Stimulated activated CD4-positive, alpha-beta T cell treated with anti-CD3 and anti-CD28 coated beads, Interleukin-1b, Interleukin-23, amount 100 ng/mL, for 1 hour (primary cell): ENCODE results near the gene LMNA.
"Not testable (repeated sequence)": the region's sequence is repeated elsewhere in the genome, so short reads cannot be mapped to it uniquely, and the experiment has no call there.

Source experiments
- DNase-seq, 2 donors: peaks; one replicate each; pipeline ENCODE4 v3.0.0-alpha.2; 2020; ENCODE audit warnings: low read depth in 2 of 2

LMNA gene

GRCh38 chr1:156114101-156114918 lies at the start of gene LMNA:
Gene LMNA, plus strand, starts transcription at chr1:156114711. Its CDS starts 208 bp downstream, at chr1:156114919.
- DNase-seq = peak; percentile 55 to 60

DNA sequence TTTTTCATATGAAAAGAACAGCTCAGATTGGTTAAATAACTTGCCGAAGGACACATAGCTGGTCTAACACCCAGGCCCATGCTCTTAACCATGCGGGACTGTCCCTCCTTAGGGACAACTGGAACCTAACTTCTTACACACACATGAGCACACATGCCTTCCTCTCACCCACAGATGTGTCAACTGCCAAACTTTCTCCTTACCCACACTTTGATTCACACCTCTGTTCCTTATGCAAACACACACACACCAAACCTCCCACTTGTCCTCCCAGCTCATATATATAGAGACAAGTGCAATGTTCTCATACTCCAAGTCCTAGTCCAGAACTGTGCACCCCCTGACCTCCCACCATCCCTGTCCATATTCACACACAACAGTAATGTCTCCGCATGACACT lies 49.3 kb upstream of the LMNA start:
- no peak for DNase-seq

GRCh38 chr1:156065871-156066270 lies 48.6 kb upstream of the LMNA start:
- no peak for DNase-seq

DNA sequence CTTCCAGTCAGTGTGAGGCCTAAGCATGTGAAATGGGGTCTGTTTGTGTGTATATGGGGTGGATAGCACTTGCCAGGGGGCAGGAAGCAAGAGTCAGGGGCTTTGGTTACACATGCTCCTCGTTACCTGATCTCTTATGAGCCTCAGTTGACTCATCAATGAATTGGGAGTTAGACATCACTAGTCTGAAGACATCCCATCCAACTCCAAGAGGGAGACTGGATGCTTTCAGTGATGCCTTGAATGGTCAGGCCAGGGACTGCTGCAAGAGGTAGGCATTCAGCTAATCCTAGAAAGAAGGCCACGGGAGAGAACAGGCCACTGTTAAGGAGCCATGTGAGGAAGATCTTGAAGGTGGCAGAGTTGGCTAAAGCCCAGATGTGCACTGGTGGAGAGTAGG lies 47.2 kb upstream of the LMNA start:
- DNase-seq = no peak

DNA sequence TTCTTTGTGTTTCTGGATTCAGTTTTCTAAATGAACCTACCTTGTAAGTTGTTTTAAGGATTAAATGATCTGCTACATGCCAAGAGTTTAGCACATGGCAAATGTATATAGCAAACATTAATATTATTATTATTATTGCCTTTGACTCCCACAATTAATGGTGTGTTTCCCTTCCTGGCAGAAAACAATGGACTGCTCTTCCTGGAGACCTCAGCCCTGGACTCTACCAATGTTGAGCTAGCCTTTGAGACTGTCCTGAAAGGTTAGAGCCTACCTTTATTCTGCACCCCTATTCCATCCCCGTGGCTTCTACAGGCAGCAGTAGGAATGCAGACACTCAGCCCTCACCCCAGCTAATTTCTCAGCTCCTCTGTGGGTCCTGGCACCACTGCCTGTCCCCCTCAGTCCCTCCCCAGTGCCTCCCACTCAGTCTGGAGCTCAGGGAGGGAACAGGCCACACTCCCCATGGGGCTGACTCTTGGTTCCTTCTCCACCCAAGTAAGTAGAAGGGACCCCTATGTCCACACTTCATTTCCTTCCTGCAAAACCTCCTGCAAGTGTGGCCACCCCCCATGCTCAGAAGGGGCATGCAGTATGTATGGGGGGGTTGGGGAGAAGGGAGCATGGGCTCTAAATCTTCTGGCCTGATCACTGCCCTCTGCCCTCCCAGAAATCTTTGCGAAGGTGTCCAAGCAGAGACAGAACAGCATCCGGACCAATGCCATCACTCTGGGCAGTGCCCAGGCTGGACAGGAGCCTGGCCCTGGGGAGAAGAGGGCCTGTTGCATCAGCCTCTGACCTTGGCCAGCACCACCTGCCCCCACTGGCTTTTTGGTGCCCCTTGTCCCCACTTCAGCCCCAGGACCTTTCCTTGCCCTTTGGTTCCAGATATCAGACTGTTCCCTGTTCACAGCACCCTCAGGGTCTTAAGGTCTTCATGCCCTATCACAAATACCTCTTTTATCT lies 44.7 kb upstream of the LMNA start:
- DNase-seq = no peak

GRCh38 chr1:156070548-156070947 lies 44.0 kb upstream of the LMNA start:
- no peak for DNase-seq

DNA sequence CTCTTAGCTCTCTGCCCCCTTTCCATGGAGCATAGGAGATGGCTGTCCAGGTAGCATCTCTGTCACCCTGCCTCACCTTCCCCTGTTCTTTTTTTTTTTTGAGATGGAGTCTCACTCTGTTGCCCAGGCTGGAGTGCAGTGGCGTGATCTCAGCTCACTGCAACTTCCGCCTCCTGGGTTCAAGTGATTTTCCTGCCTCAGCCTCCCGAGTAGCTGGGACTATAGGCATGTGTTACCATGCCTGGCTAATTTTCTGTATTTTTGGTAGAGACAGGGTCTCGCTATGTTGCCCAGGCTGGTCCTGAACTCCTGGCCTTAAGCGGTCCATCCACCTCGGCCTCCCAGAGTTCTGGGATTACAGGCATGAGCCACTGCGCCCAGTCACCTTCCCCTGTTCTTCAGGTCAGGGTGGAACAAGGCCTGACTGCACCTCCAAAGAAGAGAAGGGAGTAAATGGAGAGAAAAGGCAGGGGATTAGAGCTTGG lies 43.1 kb upstream of the LMNA start:
- not testable (repeated sequence) for DNase-seq

DNA sequence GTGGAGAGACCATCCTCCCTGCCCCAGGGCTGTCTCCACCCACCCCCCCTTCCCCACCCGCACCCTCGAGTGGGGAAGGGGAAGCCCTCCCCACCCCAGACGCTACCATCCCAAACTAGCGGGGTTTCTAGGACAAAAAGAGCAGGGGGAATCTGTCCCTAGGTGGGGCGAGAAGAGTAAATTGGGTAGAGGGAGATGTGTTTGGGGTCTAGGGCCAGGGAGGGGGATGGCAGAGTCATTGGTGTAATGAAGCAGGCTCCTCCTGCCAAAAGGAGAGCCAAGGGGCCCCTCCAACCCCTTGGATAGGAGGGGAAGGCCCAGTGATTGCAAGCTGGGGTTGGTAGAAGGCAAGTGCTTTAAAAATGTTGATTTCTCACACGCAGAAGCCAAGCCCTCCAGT lies 42.3 kb upstream of the LMNA start:
- DNase-seq = no peak

GRCh38 chr1:156073110-156073687 lies 41.3 kb upstream of the LMNA start:
- DNase-seq = no peak

DNA sequence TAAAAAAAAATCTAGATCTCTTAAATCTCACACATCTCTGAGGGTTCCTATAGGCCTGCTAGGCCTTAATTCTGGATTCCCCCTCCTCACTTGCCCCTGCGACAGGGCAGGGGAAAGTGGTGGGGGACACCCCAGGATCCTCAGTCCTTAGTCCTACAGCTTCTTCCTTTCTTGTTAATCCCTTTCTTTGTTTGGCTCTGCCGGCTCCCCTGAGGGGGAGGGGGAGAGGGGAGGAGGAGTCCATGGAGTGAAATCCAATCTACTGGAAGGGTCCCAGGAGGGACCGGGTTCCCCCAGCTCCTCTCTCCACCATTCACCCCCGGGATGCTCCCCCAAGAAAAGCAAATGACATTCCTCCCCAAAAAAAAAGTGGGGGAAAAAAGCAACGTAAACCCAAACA lies 40.8 kb upstream of the LMNA start:
- DNase-seq = no peak

GRCh38 chr1:156074661-156075060 lies 39.9 kb upstream of the LMNA start:
- no peak for DNase-seq

GRCh38 chr1:156075162-156075561 lies 39.3 kb upstream of the LMNA start:
- no peak for DNase-seq

DNA sequence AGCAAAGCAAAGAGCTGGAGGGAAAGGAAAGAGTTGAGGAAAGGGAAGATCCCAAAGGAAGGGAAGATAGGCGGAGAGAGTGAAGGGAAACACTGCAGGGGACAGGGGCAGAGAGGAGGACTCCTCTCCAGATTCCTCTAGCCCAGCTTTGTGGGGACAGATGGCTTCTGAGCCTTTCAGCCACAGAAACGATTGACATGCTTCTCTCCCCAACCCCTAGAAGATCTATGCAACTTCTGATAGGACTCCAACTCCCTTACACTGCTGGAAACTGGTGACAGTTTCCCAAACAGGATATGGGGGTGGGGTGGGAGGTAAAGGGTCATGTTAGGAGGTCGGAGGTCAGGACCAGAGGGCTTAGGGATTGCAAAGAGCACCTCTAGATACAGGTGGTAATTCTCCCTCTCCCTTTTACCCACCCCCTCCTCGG lies 38.7 kb upstream of the LMNA start:
- DNase-seq = no peak

DNA sequence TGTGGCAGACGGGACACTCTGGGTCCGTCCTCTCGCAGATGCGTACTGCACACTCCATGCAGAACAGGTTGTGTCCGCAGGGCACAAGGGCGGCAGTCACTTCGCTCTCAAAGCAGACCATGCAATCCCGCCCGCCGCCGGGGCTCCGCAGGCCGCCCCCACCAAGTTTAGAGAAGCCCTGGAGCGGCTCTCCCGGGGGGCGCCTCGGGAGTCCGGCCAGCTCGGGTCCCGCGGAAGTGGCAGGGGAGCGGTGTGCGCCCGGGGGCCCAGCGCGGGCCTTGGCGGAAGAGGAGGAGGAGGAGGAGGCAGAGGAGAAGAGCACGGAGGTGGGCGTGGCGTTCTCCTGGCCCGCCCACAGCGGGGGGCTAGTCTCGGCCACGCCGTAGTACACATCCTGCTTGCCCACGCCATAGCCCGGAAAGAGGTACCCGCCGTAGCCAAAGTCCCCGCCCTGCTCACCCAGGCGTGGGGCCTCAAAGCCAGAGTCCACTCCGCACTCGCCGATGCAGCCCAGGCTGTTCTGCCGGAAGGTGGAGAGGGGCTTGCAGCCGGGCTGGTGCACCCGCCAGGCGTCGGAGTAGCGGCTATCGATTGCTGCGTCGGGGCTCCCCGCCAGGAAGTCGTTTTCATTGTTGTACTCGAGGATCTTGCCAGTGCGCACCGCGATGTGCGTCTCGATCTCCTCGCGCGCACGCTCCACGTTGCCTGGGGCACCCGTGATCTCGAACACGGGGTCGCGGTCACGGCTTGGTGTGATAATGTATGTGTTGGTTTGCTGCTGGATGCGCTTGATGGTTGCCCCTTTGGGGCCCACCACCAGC lies 37.7 kb upstream of the LMNA start:
- DNase-seq = no peak

DNA sequence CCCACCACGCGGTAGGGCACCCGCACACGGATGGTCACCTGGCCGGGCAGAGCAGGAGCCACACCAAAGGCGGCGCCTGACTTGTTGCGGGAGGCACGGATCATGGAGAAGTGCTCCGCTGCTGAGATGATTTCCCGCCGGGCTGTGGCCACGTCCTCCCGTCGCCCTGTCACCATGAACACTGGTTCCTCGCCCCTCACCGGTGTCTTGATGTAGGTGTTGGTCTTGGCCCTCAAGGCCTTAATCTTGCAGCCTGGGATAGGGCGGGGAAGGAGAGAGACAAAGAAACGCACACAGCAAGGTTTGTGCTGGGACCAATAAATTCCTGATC lies 37.1 kb upstream of the LMNA start:
- no peak for DNase-seq

DNA sequence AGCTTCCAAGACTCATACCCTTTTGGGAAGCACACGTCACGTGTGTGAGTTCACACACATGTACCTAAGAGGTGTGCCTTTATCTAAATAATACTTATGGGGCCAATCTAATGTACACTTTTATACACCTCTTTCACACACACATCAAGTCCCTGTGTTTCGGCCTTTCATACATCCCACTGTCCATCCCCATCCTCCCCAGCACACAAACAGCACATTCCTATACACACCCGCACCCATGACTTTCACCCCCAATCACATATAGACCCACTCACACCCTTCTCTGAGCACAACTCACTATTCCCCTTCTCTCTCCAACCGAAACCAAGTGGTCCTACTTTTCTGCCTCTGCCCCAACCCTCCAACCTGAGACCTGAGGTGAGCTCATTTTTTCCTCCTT lies 35.8 kb upstream of the LMNA start:
- DNase-seq = no peak

GRCh38 chr1:156079762-156080161 lies 34.7 kb upstream of the LMNA start:
- no peak for DNase-seq

DNA sequence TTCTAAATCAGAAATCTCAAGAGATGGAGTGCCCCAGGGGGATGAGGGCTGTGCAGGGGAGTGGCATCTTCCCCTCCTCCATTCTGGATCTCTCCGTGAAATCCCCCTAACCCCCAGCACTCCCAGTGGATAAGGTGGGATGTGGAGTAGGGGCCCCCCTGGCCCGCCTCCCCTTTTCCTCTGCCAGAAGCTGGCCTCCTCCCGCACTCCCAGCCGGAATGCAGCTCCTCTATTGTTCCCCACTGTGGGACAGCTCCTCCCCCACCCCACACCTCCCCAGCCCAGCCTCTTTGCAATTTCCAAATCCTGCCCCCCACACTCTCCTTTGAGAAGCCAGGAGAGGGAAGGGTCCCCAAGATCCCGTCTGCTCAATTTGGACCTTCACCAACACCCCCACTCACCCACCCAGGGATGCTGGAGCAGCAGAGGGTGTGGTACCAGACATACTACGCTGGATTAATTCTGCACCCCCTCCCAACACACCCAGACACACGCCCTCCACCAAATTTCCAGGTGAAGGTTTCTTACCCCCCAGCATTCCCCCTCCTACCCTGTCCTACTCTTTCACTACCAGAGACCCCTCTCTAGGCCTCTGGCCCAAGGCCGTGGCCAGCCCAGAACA lies 34.2 kb upstream of the LMNA start:
- DNase-seq = no peak

- no peak for DNase-seq
Measured at GRCh38 chr1:156080863-156081179, 33.7 kb upstream of the LMNA start.

DNA sequence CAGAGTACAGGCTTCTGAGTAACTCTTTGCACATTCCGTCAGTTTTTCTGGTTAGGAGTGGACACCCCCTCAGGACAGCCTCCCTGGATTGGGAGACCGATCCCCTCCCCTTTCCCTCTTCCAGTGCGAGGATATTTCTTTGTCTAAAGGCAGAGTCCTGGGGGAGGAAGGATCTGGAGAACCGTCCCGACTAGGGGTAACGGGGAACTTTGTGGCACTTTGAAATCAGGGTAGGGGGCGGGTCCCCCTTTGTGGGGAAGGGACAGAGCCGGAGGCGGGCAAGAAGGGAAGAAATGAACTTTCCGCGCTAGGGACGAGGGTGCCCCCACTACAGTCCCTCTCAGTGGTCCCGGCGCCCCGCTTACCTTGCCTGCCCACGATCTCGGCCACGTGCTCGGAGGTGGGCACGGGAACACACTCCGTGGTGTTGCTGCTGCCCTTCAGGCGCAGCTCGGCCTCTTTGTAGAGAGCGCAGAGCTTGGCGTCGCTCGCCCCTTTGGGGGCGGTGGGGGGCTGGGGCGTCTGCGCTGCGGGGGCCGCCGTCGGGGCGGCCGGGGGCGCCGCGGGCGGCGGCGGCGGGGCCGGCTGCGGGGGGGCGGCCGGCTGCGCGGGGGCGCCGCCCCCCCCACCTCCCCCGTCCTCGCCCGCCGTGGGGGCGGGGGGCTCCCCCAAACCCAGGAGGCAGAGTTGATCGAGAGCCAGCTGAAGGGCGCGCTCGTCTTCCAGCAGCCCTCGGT lies 33.2 kb upstream of the LMNA start:
- DNase-seq = no peak

- DNase-seq = no peak
Measured at GRCh38 chr1:156081917-156082308, 32.6 kb upstream of the LMNA start.
